GM12872 (cell line): ENCODE results near the gene PTPRA.

Source experiments
- TF ChIP-seq, protein P1 (sequence below): IDR thresholded peaks from 3 replicates; pipeline ENCODE4 v1.5.1; 2011; ENCODE audit warnings: low read depth, mild to moderate bottlenecking, low read length, moderate library complexity; ENCODE audit not compliant: insufficient read depth

PTPRA gene

DNA sequence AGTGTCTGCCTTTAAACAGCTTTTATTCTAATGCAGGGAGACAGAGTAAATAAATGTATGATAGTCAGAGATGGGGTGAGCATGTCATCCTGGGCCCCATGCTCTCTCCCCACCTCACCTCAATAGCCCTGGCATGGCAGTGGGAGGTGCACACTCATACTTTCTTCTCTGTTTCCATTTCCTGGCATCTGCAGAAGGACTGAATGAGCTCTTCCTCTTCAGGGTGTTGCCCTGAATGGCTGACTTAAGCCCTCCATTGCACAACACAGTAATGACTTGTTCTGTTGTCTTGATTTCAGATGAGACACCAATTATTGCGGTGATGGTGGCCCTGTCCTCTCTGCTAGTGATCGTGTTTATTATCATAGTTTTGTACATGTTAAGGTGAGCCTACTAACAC lies 113.2 kb downstream of the PTPRA start:
- TF ChIP-seq, protein P1, sequence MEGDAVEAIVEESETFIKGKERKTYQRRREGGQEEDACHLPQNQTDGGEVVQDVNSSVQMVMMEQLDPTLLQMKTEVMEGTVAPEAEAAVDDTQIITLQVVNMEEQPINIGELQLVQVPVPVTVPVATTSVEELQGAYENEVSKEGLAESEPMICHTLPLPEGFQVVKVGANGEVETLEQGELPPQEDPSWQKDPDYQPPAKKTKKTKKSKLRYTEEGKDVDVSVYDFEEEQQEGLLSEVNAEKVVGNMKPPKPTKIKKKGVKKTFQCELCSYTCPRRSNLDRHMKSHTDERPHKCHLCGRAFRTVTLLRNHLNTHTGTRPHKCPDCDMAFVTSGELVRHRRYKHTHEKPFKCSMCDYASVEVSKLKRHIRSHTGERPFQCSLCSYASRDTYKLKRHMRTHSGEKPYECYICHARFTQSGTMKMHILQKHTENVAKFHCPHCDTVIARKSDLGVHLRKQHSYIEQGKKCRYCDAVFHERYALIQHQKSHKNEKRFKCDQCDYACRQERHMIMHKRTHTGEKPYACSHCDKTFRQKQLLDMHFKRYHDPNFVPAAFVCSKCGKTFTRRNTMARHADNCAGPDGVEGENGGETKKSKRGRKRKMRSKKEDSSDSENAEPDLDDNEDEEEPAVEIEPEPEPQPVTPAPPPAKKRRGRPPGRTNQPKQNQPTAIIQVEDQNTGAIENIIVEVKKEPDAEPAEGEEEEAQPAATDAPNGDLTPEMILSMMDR: no peak

DNA sequence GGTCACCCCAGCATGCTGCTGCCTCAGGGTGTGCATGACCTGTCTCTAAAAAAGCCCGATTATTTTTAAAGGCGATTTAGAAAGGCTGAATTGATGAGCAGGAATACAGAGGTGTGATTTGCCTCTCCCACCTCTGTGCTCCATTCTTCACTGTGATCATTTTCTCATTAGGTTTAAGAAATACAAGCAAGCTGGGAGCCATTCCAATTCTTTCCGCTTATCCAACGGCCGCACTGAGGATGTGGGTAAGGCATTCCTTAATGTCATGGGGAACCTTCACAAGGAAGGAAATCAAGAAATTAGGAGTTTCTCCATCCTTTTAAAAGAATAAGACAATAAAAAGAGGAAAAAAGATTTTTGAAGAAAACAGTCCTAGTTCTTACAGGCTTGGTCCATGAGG lies 114.6 kb downstream of the PTPRA start:
- TF ChIP-seq, protein P1: no peak

DNA sequence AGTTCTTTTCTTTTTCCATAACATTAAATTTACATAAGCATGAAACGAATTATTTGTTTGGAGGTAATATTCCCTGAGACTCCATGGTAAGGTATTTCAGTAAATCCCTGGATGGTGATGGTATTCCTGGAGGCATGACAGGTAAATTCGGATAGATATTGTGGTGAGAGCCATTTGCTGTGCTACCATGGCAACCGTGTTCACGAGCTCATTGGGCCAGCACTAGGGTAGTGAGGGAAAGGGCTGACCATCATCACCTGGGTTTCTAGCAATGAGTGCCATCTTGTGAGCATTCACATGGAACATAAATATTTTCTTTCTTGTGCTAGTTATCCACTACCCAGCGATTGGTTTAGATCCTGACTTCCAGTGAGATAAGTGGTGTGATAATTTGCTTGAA lies 118.3 kb downstream of the PTPRA start:
- TF ChIP-seq, protein P1: no peak

DNA sequence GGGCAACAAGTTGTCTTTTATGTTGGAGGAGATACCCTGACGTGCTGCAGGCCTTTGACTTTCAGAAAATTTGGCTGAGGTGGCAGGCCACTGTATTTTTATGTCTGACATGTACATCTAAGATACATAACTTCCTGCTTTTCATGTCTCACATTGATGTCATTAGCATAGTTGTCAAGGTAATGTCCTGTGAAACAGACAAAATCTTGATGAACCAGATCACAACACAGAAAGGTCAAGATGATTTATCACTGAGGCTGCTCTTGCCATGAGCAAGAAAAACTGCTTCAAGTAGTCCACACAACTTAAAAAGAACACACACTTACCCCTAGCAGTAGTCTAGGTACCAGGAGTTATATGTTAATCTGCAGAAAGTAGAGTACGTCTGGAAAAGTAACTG lies 120.0 kb downstream of the PTPRA start:
- TF ChIP-seq, protein P1: no peak

DNA sequence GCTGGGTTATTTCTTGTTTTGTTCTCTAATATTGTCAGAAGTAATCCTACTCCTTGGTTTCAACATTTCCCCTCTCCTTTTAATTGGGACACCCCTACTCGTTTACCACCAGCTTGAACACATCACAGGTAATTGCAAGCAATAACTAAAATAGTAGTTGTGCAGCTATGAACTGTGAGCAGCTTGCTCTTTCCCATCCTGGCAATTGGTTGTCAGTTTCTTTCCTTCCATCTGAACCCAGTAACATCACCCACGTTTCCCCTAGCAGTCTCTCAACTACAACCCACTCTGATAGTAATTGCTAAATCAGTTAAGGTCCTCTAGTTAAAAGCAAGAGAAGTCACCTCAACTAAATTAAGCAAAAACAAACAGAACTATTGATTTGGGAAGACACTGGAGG lies 122.5 kb downstream of the PTPRA start:
- TF ChIP-seq, protein P1: no peak

DNA sequence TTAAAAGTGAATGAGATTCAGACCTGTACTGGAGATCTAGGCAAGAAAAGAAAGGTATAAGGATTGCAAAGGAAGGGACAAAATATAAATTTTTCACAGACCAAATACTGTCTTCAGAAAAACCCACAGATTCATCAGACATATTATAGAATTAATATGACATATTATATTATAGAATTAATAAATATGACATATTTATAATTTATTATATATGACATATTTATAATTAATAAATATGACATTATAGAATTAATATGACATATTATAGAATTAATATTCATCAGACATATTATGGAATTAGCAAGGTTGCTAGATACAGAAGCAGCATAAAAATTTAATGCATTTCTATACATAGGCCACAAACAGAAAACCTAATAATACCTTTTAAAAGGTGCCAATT lies 125.4 kb downstream of the PTPRA start:
- TF ChIP-seq, protein P1: no peak

DNA sequence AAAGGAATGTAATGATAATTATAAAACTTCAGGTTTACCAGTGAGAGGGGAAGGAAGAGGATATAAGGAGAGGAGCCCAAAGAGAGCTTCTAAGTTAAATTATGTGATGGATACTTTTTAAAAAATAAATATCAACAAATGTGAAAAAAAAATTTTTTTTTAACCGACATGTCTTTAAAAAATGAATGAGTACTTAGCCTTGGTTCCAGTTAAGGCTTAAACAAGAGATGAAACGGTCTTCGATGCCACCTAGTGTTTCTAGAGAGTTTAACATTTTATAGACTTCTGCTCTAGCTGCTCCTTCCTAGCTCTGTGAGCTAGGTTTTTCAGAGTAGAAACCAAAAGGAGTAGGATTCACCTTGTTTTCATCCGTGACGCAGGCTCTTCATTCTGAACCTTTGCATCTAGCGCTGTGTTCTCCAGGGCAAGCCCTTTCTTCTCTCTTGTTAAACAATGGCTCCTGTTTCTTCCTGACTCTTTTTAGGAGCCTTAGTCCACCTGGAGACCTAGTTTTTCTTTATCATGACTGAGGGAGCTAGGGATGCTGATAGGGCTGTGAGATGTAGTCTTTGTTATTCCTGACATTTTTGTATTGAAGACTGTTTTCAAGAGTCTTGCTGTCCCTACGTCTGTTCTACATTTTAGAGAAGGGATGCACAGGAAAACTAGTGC lies 127.7 kb downstream of the PTPRA start:
- TF ChIP-seq, protein P1: peak; percentile 53; the same call in 1 of the 3 replicates

DNA sequence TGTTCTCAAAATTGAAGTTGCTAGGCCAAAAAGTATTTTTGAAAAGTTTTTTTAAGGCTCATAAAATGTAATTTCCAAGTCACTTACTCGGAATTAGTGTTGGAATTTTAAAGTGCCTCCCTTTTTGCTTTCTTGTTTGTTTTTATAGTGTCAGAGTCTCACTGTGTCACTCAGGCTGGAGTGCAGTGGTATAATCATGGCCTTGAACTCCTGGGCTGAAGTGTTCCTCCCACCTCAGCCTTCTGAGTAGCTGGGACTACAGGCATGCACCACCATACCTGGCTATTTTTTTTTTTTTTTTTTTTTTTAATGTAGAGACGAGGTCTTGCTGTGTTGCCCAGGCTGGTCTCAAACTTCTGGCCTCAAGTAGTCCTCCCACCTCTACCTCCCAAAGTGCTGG lies 130.1 kb downstream of the PTPRA start:
- TF ChIP-seq, protein P1: no peak
